ENCODE measurements around the gene KRT82.

Gene KRT82

DNA sequence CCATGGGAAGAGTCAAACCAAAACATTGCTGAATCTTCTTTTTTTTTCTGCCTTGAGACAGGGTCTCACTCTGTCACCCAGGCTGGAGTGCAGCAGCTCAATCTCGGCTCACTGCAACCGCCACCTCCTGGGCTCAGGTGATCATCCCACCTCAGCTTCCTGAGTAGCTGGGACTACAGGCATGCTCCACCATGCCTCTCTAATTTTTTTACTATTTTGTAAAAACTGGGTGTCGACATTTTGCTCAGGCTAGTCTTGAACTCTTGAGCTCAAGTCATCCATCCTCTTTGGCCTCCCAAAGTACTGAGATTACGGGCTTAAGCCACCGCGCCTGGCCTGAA lies 29.5 kb upstream of the KRT82 start:
- no peak for DNase-seq (ENCODE audit: low spot score)

- DNase-seq (ENCODE audit: low spot score) = no peak
Measured at GRCh38 chr12:52434760-52435530, 28.8 kb upstream of the KRT82 start.

GRCh38 chr12:52434081-52434733 lies 28.1 kb upstream of the KRT82 start, which contains the start of gene KRT75:
KRT75 (minus strand) TSS chr12:52434371; CDS start chr12:52434304, 67 bp downstream.
- DNase-seq (ENCODE audit: low spot score) = no peak

- no peak for DNase-seq (ENCODE audit: low spot score)
Measured at GRCh38 chr12:52433501-52434080, 27.5 kb upstream of the KRT82 start.

DNA sequence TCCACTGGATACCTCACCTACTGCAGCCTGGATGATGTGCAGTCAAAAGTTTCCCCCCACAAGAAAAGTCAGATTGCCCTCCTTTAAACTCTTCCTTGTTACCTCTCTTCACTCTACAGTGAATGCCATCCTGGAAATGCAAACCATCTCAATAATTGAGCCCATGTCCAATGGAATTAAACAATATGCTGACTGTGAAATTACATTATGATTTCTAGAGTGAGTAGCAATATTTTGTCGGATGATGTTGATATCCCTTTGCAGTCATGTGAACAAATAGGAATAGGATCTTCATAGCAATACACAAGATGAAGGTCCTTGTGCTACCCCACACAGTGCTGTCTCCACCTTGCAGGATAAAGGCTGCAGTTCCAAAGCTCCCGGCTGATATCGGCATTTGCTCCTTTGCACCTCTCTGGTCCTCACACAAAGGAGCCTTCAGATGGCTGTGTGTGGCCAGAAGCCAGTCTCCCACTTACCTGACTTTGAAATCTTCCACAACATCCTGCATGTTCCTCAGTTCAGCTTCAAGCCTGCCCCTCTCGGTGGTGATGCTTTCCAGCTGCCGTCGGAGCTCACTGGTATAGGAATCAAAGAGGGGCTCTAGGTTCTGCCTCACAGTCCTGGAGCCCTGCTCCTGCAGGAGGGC lies 26.5 kb upstream of the KRT82 start:
- no peak for DNase-seq (ENCODE audit: low spot score)

DNA sequence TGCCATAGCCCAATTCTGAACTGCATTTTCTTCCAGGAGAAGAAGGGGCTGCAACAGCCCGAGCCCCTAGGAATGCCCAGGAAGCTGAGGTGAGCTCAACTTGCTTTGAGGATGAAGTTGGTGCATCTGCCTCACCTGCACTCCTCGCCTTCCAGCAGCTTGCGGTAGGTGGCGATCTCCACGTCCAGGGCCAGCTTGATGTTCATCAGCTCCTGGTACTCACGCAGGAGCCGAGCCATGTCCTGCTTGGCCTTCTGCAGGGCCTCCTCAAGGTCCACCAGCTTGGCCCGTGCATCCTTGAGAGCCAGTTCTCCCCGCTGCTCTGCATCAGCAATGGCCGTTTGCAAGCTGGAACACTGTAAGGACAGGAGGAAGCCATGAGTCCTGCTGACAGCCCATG lies 22.0 kb upstream of the KRT82 start:
- DNase-seq (ENCODE audit: low spot score) = no peak

- DNase-seq (ENCODE audit: low spot score) = no peak
Measured at GRCh38 chr12:52427083-52427482, 20.9 kb upstream of the KRT82 start.

- DNase-seq (ENCODE audit: low spot score) = no peak
Measured at GRCh38 chr12:52426034-52426433, 19.9 kb upstream of the KRT82 start.

DNA sequence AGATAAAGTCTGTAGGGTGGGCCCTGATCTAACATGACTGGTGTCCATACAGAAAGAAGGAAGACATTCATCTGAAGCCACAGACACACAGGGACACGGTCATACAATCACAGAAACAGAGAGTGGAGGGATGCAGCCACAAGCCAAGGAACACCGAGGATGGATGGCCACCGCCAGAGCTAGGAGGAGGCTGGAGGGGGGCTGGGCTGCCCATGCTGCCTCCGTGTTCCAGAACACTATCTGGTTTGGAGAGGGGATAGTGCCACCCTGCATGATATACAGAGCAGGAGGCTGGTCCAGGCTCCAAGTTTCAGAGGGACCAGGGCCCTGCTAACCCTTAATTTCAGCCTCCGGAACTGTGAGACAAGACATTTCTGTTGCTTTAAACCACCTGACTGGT lies 19.3 kb upstream of the KRT82 start:
- no peak for DNase-seq (ENCODE audit: low spot score)

DNA sequence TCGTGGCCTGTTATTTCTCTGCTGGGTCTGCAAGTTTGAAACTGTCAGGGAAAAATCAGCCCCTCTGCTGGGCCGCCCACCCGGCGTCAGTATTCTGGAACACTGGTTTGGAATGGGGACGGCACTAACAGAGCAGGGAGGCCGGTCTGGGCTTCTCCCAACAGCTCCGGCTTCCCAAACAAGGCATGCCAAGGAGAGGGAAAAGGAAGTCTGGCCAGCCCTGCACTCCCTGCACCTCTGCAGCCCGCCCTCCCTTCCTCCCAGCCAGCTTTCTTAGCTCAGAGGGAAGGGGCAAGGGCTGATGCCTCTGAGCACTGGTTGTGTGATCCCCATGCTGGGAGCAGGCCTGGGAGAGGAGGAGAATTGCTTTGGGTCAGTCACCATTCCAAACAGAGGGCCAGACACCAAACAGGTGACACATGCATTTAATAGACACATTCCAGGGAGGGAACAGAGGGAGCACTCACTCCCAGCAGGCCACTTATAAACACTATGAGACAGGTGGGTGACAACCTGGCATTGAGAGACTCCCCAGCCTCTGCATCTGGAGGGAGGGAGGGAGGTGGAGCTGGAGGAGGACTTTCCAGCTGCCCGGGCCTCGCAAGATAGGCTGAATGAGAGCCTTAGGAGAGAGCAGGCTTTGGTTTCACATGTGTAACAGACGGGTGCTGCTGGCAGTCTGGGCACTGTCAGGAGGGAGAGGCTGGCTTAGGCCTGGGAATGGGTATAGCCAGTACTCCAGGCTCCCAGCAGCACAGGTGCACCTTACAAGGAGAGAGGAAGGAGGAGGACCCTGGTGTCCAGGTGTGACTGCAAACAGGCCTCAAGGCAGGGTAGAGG lies 17.7 kb upstream of the KRT82 start:
- DNase-seq (ENCODE audit: low spot score) = no peak

- DNase-seq (ENCODE audit: low spot score) = no peak
Measured at GRCh38 chr12:52423035-52423434, 16.9 kb upstream of the KRT82 start.

GRCh38 chr12:52419656-52420055 lies 13.5 kb upstream of the KRT82 start:
- no peak for DNase-seq (ENCODE audit: low spot score)

GRCh38 chr12:52418576-52419110 lies 12.5 kb upstream of the KRT82 start:
- DNase-seq (ENCODE audit: low spot score) = no peak

DNA sequence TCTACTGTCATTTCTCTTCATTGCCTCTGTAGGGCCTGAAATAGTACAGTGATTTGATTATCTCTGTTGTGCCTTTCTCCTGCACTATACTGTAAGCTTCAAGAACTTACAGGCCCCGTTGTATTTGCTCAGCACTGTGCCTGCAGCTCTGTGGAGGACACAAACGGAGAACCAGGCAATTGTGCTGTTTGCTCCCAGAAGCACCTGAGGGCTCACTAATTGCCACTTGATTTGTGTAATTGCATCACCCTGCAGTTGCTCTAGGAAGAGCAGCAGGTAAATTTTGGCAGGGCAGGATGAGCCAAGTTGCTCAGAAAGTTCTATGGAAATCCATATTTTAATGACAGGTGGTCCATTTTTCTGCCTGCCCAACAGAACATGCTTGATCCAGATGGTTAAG lies 11.6 kb upstream of the KRT82 start:
- DNase-seq (ENCODE audit: low spot score) = no peak

GRCh38 chr12:52416795-52417194 lies 10.7 kb upstream of the KRT82 start:
- DNase-seq (ENCODE audit: low spot score) = no peak

DNA sequence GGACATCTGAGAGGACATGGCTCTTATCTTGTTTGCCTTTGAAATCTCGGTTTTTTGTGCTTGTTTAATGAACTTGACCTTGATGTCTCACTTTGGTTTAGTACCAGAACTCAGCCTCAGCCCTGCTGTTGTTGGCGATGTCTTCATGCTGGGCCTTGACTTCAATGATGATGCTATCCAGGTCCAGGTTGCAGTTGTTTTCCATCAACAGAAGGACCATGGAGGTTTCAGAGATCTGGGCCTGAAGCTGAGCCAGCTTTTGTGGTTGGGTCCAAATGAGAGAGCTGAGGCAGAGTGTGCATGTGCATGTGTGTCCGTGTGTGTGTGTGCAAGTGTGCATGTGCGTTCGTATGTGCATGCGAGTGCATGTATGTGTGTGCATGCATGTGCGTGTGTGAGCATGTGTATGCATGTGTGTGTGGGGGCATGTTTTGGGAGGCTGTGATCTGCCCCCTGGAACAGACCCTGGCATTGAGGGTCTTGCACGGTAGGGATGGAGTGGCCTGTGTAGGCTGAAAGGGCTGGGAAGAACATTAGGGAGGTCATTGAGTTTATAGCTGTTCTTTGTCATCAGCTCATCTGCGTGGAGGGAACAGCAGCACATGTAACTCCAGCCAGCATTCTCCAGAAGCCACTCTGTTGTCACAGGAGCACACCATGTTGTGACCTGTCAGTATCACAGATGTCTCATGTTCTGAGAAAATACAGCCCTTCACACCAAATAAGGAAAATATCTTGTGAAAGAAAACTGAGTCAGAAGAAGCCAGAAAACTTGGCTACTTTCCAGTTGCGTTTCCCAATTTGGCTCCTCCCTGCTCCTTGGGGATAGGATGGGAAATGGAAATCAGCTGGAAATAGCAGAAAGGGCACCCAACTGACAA lies 10.0 kb upstream of the KRT82 start:
- peak; percentile 81 for DNase-seq (ENCODE audit: low spot score)

DNA sequence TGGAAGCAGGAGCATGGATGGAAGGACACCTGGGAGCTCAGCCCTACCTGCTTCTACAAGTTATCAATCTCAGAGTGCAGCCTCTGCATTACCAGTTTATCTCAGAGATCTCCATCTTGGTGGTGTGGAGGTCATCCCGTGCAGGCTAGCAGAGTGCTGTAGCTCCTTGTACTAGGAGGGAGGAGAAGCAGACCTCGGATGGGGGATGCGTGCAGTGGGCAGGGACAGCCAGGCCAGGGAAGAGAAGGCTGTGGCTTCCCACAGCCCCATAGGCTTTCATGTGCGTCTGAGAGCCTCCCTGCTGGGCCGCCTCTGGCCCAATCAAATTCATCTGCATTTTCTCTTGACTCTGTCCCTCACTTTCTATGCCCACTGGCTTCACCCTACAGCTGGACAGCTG lies 8.8 kb upstream of the KRT82 start:
- DNase-seq (ENCODE audit: low spot score) = no peak

DNA sequence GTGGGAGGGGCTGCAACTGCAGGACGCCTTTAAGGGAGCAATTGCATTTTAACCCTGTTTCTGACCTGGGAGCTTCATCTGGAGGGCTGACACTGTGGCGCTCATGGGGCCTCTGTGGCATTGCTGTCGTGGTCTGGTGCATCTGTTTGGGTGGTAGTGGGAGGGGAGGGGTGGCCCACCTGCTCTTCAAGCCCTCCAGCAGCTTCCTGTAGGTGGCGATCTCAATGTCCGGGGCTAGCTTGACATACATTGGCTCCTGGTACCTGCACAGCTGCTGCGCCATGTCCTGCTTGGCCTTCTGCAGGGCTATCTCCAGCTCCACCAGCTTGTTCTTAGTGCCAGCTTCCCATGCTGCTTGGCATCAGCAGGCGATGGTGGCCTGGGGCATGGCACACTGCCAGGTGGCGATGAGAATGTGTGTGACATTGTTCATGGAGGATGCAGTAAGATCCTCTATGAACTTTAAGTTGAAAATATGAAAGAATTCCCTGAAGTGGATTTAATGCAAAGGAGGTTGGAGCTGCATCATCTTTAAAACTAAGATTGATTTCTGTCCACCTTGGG lies 7.7 kb upstream of the KRT82 start:
- no peak for DNase-seq (ENCODE audit: low spot score)

- no peak for DNase-seq (ENCODE audit: low spot score)
Measured at GRCh38 chr12:52413202-52413601, 7.1 kb upstream of the KRT82 start.

DNA sequence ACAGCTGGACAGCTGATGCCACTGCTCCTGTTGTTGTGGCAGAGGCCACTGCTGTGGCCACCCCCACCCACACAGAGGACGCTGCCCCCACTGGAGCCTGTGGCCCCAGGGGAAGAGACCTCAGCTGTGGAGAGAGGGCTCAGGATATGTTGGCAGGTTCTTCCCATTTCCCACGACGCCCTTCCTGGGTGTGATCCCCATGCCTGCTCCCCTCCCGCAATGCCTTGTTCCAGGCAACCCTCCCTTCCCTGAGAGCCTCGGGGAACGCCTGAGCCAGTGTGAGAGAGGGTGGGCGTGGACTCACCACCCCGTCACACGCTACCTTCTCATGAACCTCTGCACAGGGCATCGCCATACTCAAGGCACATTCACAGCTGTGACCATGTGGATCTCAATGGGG lies 5.7 kb upstream of the KRT82 start:
- DNase-seq (ENCODE audit: low spot score) = no peak

Data from AG08395 (cell line).